ENCODE results near the gene AHR.

AHR gene

GRCh38 chr7:17269341-17270221 is 28.9 kb upstream of the AHR start:
- no peak for DNase-seq (ENCODE audit: extremely low read depth, insufficient read length)
- no peaks in the 10 kb centered on the region for H3K27me3 ChIP-seq (replicated peaks; ENCODE audit: control insufficient read depth, insufficient read depth, low read length)
- no peaks in the 10 kb centered on the region for H3K36me3 ChIP-seq (ENCODE audit: control insufficient read depth, insufficient read depth, low read length)
- H3K4me3 ChIP-seq (replicated peaks; ENCODE audit: low read depth, low read length): no peak overlapping the region
- no peak for TF ChIP-seq CTCF (IDR thresholded peaks at IDR 0.05; ENCODE audit: insufficient read depth, low read length, poor library complexity, severe bottlenecking)

- no peaks in the 10 kb centered on the region for H3K36me3 ChIP-seq (ENCODE audit: control insufficient read depth, insufficient read depth, low read length)
- no peak overlapping the region for H3K4me3 ChIP-seq (replicated peaks; ENCODE audit: low read depth, low read length)
- H3K27me3 ChIP-seq (replicated peaks; ENCODE audit: control insufficient read depth, insufficient read depth, low read length): no peaks in the 10 kb centered on the region
- no peak for DNase-seq (ENCODE audit: extremely low read depth, insufficient read length)
- TF ChIP-seq CTCF (IDR thresholded peaks at IDR 0.05; ENCODE audit: insufficient read depth, low read length, poor library complexity, severe bottlenecking): no peak
Measured at GRCh38 chr7:17274551-17275245, 23.8 kb upstream of the AHR start.

GRCh38 chr7:17275749-17276671 is 22.4 kb upstream of the AHR start:
- Histone ChIP-seq H3K36me3 (ENCODE audit: control insufficient read depth, insufficient read depth, low read length) (no peaks in the 10 kb centered on the region), H3K27me3 (replicated peaks; ENCODE audit: control insufficient read depth, insufficient read depth, low read length) (no peaks in the 10 kb centered on the region), H3K4me3 (replicated peaks; ENCODE audit: low read depth, low read length) (no peak overlapping the region)
- DNase-seq (ENCODE audit: extremely low read depth, insufficient read length): no peak
- no peak for TF ChIP-seq CTCF (IDR thresholded peaks at IDR 0.05; ENCODE audit: insufficient read depth, low read length, poor library complexity, severe bottlenecking)

DNA sequence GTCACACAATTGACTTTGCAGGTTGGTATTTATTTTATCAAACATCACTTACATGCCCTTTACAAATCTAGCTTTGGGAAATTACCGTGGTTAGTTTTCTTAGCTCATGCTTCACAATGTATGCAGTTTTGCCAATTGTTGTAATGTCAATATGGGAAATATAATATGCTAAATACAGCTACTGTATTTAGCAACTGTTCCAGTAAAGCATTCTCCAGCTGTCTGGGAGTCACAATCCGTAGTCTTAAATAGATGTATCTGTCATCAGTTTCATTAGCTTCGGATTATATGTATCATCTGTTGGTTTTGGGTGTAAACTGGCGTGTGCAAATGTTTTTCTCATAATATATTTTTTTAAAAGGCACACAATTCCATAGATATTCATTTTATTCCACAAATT is 19.4 kb upstream of the AHR start:
- no peak for DNase-seq (ENCODE audit: extremely low read depth, insufficient read length)
- no peaks in the 10 kb centered on the region for H3K27me3 ChIP-seq (replicated peaks; ENCODE audit: control insufficient read depth, insufficient read depth, low read length)
- TF ChIP-seq CTCF (IDR thresholded peaks at IDR 0.05; ENCODE audit: insufficient read depth, low read length, poor library complexity, severe bottlenecking): no peak
- no peaks in the 10 kb centered on the region for H3K36me3 ChIP-seq (ENCODE audit: control insufficient read depth, insufficient read depth, low read length)
- no peak overlapping the region for H3K4me3 ChIP-seq (replicated peaks; ENCODE audit: low read depth, low read length)

GRCh38 chr7:17289074-17289645 is 9.3 kb upstream of the AHR start:
- DNase-seq (ENCODE audit: extremely low read depth, insufficient read length): no peak
- Histone ChIP-seq H3K27me3 (replicated peaks; ENCODE audit: control insufficient read depth, insufficient read depth, low read length) (no peaks in the 10 kb centered on the region), H3K36me3 (ENCODE audit: control insufficient read depth, insufficient read depth, low read length) (no peaks in the 10 kb centered on the region), H3K4me3 (replicated peaks; ENCODE audit: low read depth, low read length) (no peak overlapping the region)
- no peak for TF ChIP-seq CTCF (IDR thresholded peaks at IDR 0.05; ENCODE audit: insufficient read depth, low read length, poor library complexity, severe bottlenecking)

Data from GM06990 (cell line).